H1 (cell line): ENCODE results near the gene CXCL17. TPM values are rescaled to one million over a fixed set of nuclear protein-coding genes. Genes with fewer than 3 reads are reported as not detected.

Experiments used
- ATF2 ChIP-seq: IDR thresholded peaks from 2 replicates; pipeline ENCODE4 v1.6.1; 2012; ENCODE audit warnings: low read length, inconsistent platforms
- BRCA1 ChIP-seq: IDR thresholded peaks from 2 replicates; pipeline ENCODE4 v1.6.1; 2012; ENCODE audit warnings: low read depth, low read length, improper control_type of control experiment
- polyA plus RNA-seq, 7 experiments: library from polyadenylated mRNA; depleted of rRNA in 3 of 7; stranded (reverse) in 5 of 7; unstranded in 2 of 7; fragments of >200 nt in 5 of 7; fragments of 200-250 nt in 2 of 7; gene quantifications; 1 replicate in 5 of 7; 2 replicates in 1 of 7; 4 replicates in 1 of 7; pipeline versions ENCODE4 v1.2.1 to v1.2.3, GENCODE V29; 2011 to 2013; ENCODE audit warnings: missing spikeins in 2 of 7, mixed read lengths in 2 of 7
- total RNA-seq: library from RNA; stranded (reverse); fragmentation: NEBNext Ultra II Directional; extraction: Animal tissue kit (Norgen Biotek cat#: 25700); gene quantifications from 2 replicates; pipeline ENCODE4 v1.2.1, GENCODE V29; 2021

The CXCL17 gene
- total and polyA plus RNA-seq, 2 of the 8 experiments (the other 6 are each of a cell fraction or from before 2014, with no cell fraction given) = not detected

- TF ChIP-seq BRCA1 (no peak), ATF2 (no peak)
Observed at GRCh38 chr19:42479736-42480135, 37.0 kb upstream of the CXCL17 start (continued).
